Measurements from ENCODE around the gene DGKD.

The DGKD gene

DNA sequence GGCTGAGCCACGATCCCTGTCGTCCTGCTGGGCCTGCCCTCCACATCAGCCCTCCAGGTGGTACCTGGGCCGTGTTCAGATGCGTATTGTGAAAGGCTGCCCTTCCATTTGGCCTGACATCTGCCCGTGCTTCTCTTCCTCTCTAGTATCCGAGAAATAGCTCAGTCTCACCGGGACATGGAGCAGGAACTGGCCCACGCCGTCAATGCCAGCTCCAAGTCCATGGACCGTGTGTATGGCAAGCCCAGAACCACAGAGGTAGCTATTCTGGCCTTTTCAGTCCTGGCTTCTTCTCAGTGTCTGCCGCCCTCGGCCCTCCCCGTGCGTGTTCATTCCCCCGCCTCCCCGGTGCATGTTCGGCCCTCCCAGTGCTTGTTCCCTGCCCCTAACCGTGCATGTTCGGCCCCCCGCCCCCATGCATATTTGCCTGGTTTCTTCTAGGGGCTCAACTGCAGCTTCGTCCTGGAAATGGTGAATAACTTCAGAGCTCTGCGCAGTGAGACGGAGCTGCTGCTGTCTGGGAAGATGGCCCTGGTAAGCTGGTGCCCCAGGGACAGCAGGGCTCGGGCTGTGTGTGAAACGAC lies 108.0 kb downstream of the DGKD start:
- no peaks in the 10 kb centered on the region for H4K20me1 ChIP-seq (ENCODE audit: insufficient read depth, low read length)
- H3K79me2 ChIP-seq (ENCODE audit: low read length): no peaks in the 10 kb centered on the region
- no peak overlapping the region for H3K9ac ChIP-seq (ENCODE audit: low read length)
- H3K4me1 ChIP-seq (ENCODE audit: low read length): no peaks in the 10 kb centered on the region
- H3K36me3 ChIP-seq (replicated peaks; ENCODE audit: low read depth, low read length): no peaks in the 10 kb centered on the region
- no peak overlapping the region for H3K27ac ChIP-seq (ENCODE audit: low read length)
- no peaks in the 10 kb centered on the region for H3K9me3 ChIP-seq (ENCODE audit: insufficient read depth, low read length)
- H3K27me3 ChIP-seq (ENCODE audit: low read depth, low read length): no peaks in the 10 kb centered on the region
- TF ChIP-seq, protein P1, sequence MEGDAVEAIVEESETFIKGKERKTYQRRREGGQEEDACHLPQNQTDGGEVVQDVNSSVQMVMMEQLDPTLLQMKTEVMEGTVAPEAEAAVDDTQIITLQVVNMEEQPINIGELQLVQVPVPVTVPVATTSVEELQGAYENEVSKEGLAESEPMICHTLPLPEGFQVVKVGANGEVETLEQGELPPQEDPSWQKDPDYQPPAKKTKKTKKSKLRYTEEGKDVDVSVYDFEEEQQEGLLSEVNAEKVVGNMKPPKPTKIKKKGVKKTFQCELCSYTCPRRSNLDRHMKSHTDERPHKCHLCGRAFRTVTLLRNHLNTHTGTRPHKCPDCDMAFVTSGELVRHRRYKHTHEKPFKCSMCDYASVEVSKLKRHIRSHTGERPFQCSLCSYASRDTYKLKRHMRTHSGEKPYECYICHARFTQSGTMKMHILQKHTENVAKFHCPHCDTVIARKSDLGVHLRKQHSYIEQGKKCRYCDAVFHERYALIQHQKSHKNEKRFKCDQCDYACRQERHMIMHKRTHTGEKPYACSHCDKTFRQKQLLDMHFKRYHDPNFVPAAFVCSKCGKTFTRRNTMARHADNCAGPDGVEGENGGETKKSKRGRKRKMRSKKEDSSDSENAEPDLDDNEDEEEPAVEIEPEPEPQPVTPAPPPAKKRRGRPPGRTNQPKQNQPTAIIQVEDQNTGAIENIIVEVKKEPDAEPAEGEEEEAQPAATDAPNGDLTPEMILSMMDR (IDR thresholded peaks at IDR 0.05; ENCODE audit: low read depth, low read length): no peak
- TF ChIP-seq EZH2phosphoT487 (IDR thresholded peaks at IDR 0.05; ENCODE audit: low read depth): no peak
- H3K4me3 ChIP-seq (ENCODE audit: low read length): no peak overlapping the region
- H3K4me2 ChIP-seq (ENCODE audit: low read length): no peak overlapping the region
- no peak overlapping the region for H2AFZ ChIP-seq (ENCODE audit: low read depth, low read length)

DNA sequence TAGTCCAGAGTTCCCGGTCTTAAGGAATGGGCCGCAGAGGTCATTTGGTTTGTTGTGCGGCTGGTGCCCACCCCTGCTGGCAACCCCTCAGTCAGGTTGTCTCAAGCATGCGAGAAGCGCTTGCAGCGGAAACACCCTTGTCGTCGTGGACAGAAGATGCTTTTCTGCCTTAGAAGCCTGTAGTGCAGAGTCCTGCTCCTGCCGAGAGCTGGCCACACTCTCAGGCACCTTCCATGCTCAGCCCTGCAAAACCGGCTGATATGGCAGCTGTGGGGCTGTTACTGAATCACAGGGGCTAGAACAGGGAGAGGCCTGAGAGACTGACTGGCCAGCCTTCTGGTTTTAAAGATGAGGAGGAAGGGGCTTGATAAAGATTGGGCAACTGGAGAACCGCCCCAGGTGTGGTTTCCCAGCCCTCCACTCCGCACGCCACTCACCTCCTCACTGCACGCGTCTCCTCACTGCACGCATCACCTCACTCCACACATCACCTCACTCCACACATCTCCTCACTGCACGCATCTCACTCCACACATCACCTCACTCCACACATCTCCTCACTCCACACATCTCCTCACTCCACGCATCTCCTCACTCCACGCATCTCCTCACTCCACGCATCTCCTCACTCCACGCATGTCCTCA lies 108.7 kb downstream of the DGKD start:
- Histone ChIP-seq H3K27me3 (ENCODE audit: low read depth, low read length) (no peaks in the 10 kb centered on the region), H3K4me2 (ENCODE audit: low read length) (no peak overlapping the region), H3K79me2 (ENCODE audit: low read length) (no peaks in the 10 kb centered on the region), H3K36me3 (replicated peaks; ENCODE audit: low read depth, low read length) (no peaks in the 10 kb centered on the region), H3K9ac (ENCODE audit: low read length) (no peak overlapping the region), H3K4me1 (ENCODE audit: low read length) (no peaks in the 10 kb centered on the region), H3K9me3 (ENCODE audit: insufficient read depth, low read length) (no peaks in the 10 kb centered on the region), H4K20me1 (ENCODE audit: insufficient read depth, low read length) (no peaks in the 10 kb centered on the region), H2AFZ (ENCODE audit: low read depth, low read length) (no peak overlapping the region), H3K4me3 (ENCODE audit: low read length) (no peak overlapping the region), H3K27ac (ENCODE audit: low read length) (no peak overlapping the region)
- no peak for TF ChIP-seq EZH2phosphoT487 (IDR thresholded peaks at IDR 0.05; ENCODE audit: low read depth)
- TF ChIP-seq, protein P1 (IDR thresholded peaks at IDR 0.05; ENCODE audit: low read depth, low read length): no peak

DNA sequence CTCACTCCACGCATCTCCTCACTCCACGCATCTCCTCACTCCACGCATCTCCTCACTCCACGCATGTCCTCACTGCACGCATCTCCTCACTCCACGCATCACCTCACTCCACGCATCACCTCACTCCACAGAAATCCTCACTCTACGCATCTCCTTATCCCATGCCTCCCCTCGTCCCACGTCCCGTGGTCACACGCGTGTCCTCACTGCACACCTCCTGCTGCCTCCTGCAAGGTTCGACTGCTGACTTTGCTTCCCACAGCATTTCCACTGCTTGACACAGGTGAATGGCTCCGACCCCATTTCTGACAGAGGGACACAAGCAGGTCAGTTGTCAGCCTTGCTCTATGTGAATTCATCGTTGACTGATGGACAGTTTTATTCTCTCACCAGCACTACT lies 109.3 kb downstream of the DGKD start:
- no peak overlapping the region for H3K4me2 ChIP-seq (ENCODE audit: low read length)
- H3K27me3 ChIP-seq (ENCODE audit: low read depth, low read length): no peaks in the 10 kb centered on the region
- no peak overlapping the region for H3K4me3 ChIP-seq (ENCODE audit: low read length)
- H3K27ac ChIP-seq (ENCODE audit: low read length): no peak overlapping the region
- no peaks in the 10 kb centered on the region for H3K4me1 ChIP-seq (ENCODE audit: low read length)
- no peak overlapping the region for H3K9ac ChIP-seq (ENCODE audit: low read length)
- no peaks in the 10 kb centered on the region for H4K20me1 ChIP-seq (ENCODE audit: insufficient read depth, low read length)
- no peak overlapping the region for H2AFZ ChIP-seq (ENCODE audit: low read depth, low read length)
- no peaks in the 10 kb centered on the region for H3K36me3 ChIP-seq (replicated peaks; ENCODE audit: low read depth, low read length)
- TF ChIP-seq, protein P1 (IDR thresholded peaks at IDR 0.05; ENCODE audit: low read depth, low read length): no peak
- TF ChIP-seq EZH2phosphoT487 (IDR thresholded peaks at IDR 0.05; ENCODE audit: low read depth): no peak
- H3K9me3 ChIP-seq (ENCODE audit: insufficient read depth, low read length): no peaks in the 10 kb centered on the region
- no peaks in the 10 kb centered on the region for H3K79me2 ChIP-seq (ENCODE audit: low read length)

DNA sequence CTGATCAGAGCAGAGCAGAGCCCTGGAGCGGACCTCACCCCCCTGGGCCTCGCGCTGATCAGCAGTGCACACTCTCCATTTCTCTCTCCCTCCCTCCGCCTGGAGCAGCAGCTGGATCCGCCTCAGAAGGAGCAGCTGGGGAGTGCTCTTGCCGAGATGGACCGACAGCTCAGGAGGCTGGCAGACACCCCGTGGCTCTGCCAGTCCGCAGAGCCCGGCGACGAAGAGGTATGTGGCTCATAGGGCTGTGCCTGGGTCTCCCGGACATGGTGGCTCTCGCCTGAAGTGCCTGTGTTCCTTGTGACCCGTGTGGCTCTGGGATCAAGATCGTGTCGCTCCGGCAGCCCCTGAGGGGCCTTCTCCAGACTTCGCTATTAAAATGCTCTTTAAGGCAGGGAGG lies 109.8 kb downstream of the DGKD start:
- H3K36me3 ChIP-seq (replicated peaks; ENCODE audit: low read depth, low read length): no peaks in the 10 kb centered on the region
- no peak for TF ChIP-seq EZH2phosphoT487 (IDR thresholded peaks at IDR 0.05; ENCODE audit: low read depth)
- TF ChIP-seq, protein P1 (IDR thresholded peaks at IDR 0.05; ENCODE audit: low read depth, low read length): no peak
- H3K9me3 ChIP-seq (ENCODE audit: insufficient read depth, low read length): no peaks in the 10 kb centered on the region
- no peak overlapping the region for H2AFZ ChIP-seq (ENCODE audit: low read depth, low read length)
- no peaks in the 10 kb centered on the region for H3K27me3 ChIP-seq (ENCODE audit: low read depth, low read length)
- H3K4me3 ChIP-seq (ENCODE audit: low read length): no peak overlapping the region
- H3K4me1 ChIP-seq (ENCODE audit: low read length): no peaks in the 10 kb centered on the region
- no peaks in the 10 kb centered on the region for H4K20me1 ChIP-seq (ENCODE audit: insufficient read depth, low read length)
- no peak overlapping the region for H3K4me2 ChIP-seq (ENCODE audit: low read length)
- no peak overlapping the region for H3K27ac ChIP-seq (ENCODE audit: low read length)
- H3K9ac ChIP-seq (ENCODE audit: low read length): no peak overlapping the region
- no peaks in the 10 kb centered on the region for H3K79me2 ChIP-seq (ENCODE audit: low read length)

Data from OCI-LY3 (cell line).